SK-N-SH treated with all-trans-retinoic acid at 6 μM for 48 hours (cell line): Measurements from ENCODE around the gene COL6A2.

Source experiments
- ATAC-seq: fragments of 200-7000 bp; cut with Tn5 transposase; 3 replicates; pipeline ENCODE4 v1.9.1; 2020; ENCODE audit warnings: mild to moderate bottlenecking, moderate library complexity
- ARNTL ChIP-seq: fragments of 450-650 bp; formaldehyde crosslinking; IDR thresholded peaks from 2 replicates; pipeline ENCODE4 v1.5.0; 2020; ENCODE audit warnings: low read depth, mild to moderate bottlenecking, moderate library complexity, borderline replicate concordance
- BACH2 ChIP-seq: fragments of 250-450 bp; sonication (Bioruptor Pico); IDR thresholded peaks from 2 replicates; pipeline ENCODE4 v1.9.0; 2021; ENCODE audit warnings: mild to moderate bottlenecking, borderline replicate concordance
- CREB5 ChIP-seq: fragments of 250-450 bp; sonication (Bioruptor Pico); IDR thresholded peaks from 2 replicates; pipeline ENCODE4 v1.5.1; 2020; ENCODE audit warnings: low read depth, mild to moderate bottlenecking, moderate library complexity
- CSRNP3 ChIP-seq: fragments of 250-450 bp; sonication (Bioruptor Pico); IDR thresholded peaks from 2 replicates; pipeline ENCODE4 v1.5.1; 2021; ENCODE audit warnings: mild to moderate bottlenecking, moderate library complexity
- ESRRG ChIP-seq: fragments of 250-450 bp; sonication (Bioruptor Pico); IDR thresholded peaks from 2 replicates; pipeline ENCODE4 v1.6.1; 2021; ENCODE audit warnings: mild to moderate bottlenecking
- GLIS3 ChIP-seq: fragments of 250-450 bp; sonication (Bioruptor Pico); IDR thresholded peaks from 2 replicates; pipeline ENCODE4 v1.5.0; 2020; ENCODE audit warnings: mild to moderate bottlenecking, moderate library complexity
- ISL1 ChIP-seq: fragments of 250-450 bp; sonication (Bioruptor Pico); IDR thresholded peaks from 2 replicates; pipeline ENCODE4 v2.1.2; 2022; ENCODE audit warnings: mild to moderate bottlenecking, moderate library complexity
- OSR1 ChIP-seq: fragments of 250-450 bp; sonication (Bioruptor Pico); IDR thresholded peaks from 2 replicates; pipeline ENCODE4 v1.8.0; 2022; ENCODE audit warnings: moderate library complexity, mild to moderate bottlenecking, inconsistent platforms
- PATZ1 ChIP-seq: fragments of 250-450 bp; sonication (Bioruptor Pico); IDR thresholded peaks from 2 replicates; pipeline ENCODE4 v1.8.0; 2020; ENCODE audit warnings: mild to moderate bottlenecking, moderate library complexity, borderline replicate concordance
- POU6F1 ChIP-seq: fragments of 250-450 bp; sonication (Bioruptor Pico); IDR thresholded peaks from 2 replicates; pipeline ENCODE4 v1.8.0; 2021; ENCODE audit warnings: low read depth, mild to moderate bottlenecking, moderate library complexity, borderline replicate concordance
- RARB ChIP-seq: fragments of 250-450 bp; sonication (Bioruptor Pico); IDR thresholded peaks from 2 replicates; pipeline ENCODE4 v1.8.0; 2021; ENCODE audit warnings: mild to moderate bottlenecking, moderate library complexity
- SNAI2 ChIP-seq: fragments of 250-450 bp; sonication (Bioruptor Pico); IDR thresholded peaks from 2 replicates; pipeline ENCODE4 v1.5.0; 2020; ENCODE audit warnings: mild to moderate bottlenecking, moderate library complexity
- TCF4 ChIP-seq: fragments of 250-450 bp; sonication (Bioruptor Pico); IDR thresholded peaks from 2 replicates; pipeline ENCODE4 v1.8.0; 2021; ENCODE audit warnings: mild to moderate bottlenecking, moderate library complexity, borderline replicate concordance
- TOX ChIP-seq: fragments of 250-450 bp; sonication (Bioruptor Pico); IDR thresholded peaks from 2 replicates; pipeline ENCODE4 v1.8.0; 2021; ENCODE audit warnings: mild to moderate bottlenecking, moderate library complexity, borderline replicate concordance
- ZC3H10 ChIP-seq: fragments of 250-450 bp; sonication (Bioruptor Pico); IDR thresholded peaks from 2 replicates; pipeline ENCODE4 v1.5.1; 2021; ENCODE audit warnings: mild to moderate bottlenecking, moderate library complexity
- ZFP3 ChIP-seq: fragments of 250-450 bp; sonication (Bioruptor Pico); IDR thresholded peaks from 2 replicates; pipeline ENCODE4 v1.5.0; 2020; ENCODE audit warnings: mild to moderate bottlenecking, moderate library complexity
- ZNF565 ChIP-seq: fragments of 450-650 bp; formaldehyde crosslinking; conservative IDR thresholded peaks from 2 replicates; pipeline ENCODE4 v1.5.0; 2020; ENCODE audit warnings: low read depth, mild to moderate bottlenecking, moderate library complexity
- ZNF70 ChIP-seq: fragments of 450-650 bp; formaldehyde crosslinking; IDR thresholded peaks from 2 replicates; pipeline ENCODE4 v1.5.0; 2020; ENCODE audit warnings: mild to moderate bottlenecking, moderate library complexity
- ZNF8 ChIP-seq: fragments of 450-650 bp; formaldehyde crosslinking; IDR thresholded peaks from 2 replicates; pipeline ENCODE4 v1.5.0; 2020; ENCODE audit warnings: mild to moderate bottlenecking, moderate library complexity

COL6A2 gene

GRCh38 chr21:46160907-46161632 lies 63.2 kb downstream of the COL6A2 start:
- ATAC-seq: no peak
- TF ChIP-seq CREB5 (CRISPR knock-in tag): no peak
- no peak for TF ChIP-seq ARNTL (CRISPR knock-in tag)
- TF ChIP-seq ZNF70: no peak
- TF ChIP-seq TCF4: no peak
- no peak for TF ChIP-seq RARB
- TF ChIP-seq ESRRG (CRISPR knock-in tag): no peak
- no peak for TF ChIP-seq PATZ1 (CRISPR knock-in tag)
- TF ChIP-seq BACH2 (CRISPR knock-in tag): no peak
- TF ChIP-seq CSRNP3: no peak
- no peak for TF ChIP-seq ISL1 (CRISPR knock-in tag)
- TF ChIP-seq TOX (CRISPR knock-in tag): no peak
- TF ChIP-seq ZFP3 (CRISPR knock-in tag): no peak
- no peak for TF ChIP-seq OSR1 (CRISPR knock-in tag)
- no peak for TF ChIP-seq SNAI2
- no peak for TF ChIP-seq ZC3H10
- TF ChIP-seq GLIS3 (CRISPR knock-in tag): no peak
- no peak for TF ChIP-seq ZNF565 (CRISPR knock-in tag)

- no peak for ATAC-seq
- no peak for TF ChIP-seq TOX (CRISPR knock-in tag)
- no peak for TF ChIP-seq POU6F1 (CRISPR knock-in tag)
- TF ChIP-seq TCF4: no peak
- TF ChIP-seq ZNF565 (CRISPR knock-in tag): no peak
- TF ChIP-seq ARNTL (CRISPR knock-in tag): no peak
- no peak for TF ChIP-seq ZNF70
These were observed 64.0 kb downstream of the COL6A2 start for GRCh38 chr21:46161633-46162592.

GRCh38 chr21:46163380-46163779 lies 65.5 kb downstream of the COL6A2 start:
- ATAC-seq: no peak
- TF ChIP-seq POU6F1 (CRISPR knock-in tag): no peak
- TF ChIP-seq ZNF565 (CRISPR knock-in tag): no peak
- TF ChIP-seq TOX (CRISPR knock-in tag): no peak
- TF ChIP-seq RARB: no peak
- no peak for TF ChIP-seq TCF4
- no peak for TF ChIP-seq SNAI2
- no peak for TF ChIP-seq BACH2 (CRISPR knock-in tag)
- TF ChIP-seq GLIS3 (CRISPR knock-in tag): no peak
- TF ChIP-seq ARNTL (CRISPR knock-in tag): no peak
- TF ChIP-seq ZC3H10: no peak
- TF ChIP-seq PATZ1 (CRISPR knock-in tag): no peak
- TF ChIP-seq CSRNP3: no peak
- TF ChIP-seq ESRRG (CRISPR knock-in tag): no peak
- TF ChIP-seq CREB5 (CRISPR knock-in tag): no peak
- TF ChIP-seq ZNF8: no peak
